ENCODE measurements around the gene LRCH3.
A peak's percentile ranks its signal among the peaks of the same experiment; 100 is the strongest.

Gene LRCH3

DNA sequence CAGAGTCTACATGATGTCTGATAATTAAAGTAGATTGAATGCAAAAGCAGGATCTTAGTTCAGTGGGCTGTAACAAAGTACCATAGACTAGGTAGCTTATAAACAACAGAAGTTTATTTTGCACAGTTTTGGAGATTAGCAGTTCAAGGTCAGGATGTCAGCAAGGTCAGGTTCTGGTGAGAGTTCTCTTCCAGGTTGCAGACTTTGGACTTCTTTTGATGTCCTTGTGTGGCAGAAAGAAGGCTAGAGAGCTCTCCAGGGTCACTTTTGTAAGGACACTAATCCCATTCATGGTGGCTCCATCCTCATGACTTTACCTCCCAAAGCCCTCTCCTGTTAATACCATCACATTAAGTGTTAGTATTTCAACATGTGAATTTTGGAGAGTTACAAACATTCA is 29.3 kb upstream of the LRCH3 start:
- Mint-ChIP-seq H3K27ac (no peak overlapping the region), H3K27me3 (no peaks in the 10 kb centered on the region), H3K36me3 (peaks cover 20 to 23% of the 10 kb centered on the region in 2 donors), H3K9me3 (no peaks in the 10 kb centered on the region), H3K4me1 (no peaks in the 10 kb centered on the region), H3K4me3 (no peak overlapping the region)
- no peak for ATAC-seq (replicated peaks)
- DNase-seq, result no peak

DNA sequence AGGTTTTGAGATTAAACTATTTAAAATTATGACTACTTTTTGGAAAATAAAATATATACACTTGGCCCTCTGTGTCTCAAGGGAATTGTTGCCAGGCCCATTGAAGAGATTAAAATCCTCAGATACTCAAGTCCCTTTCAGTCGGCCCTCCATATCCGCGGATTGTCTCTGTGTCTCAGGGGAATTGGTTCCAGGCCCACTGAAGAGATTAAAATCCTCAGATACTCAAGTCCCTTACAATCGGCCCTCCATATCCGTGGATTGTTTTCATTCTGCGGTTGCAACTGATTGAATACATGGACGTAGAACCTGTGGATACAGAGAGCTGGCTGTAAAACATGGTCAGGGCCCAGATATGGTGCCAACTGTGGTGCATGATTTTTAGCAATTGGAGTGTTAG is 15.7 kb upstream of the LRCH3 start:
- Mint-ChIP-seq H3K4me3 (no peak overlapping the region), H3K27ac (no peak overlapping the region), H3K36me3 (peaks cover 59 to 71% of the 10 kb centered on the region in 2 donors), H3K4me1 (peaks cover 0 to 2% of the 10 kb centered on the region in 2 donors), H3K9me3 (no peaks in the 10 kb centered on the region), H3K27me3 (no peaks in the 10 kb centered on the region)
- DNase-seq (no peak), ATAC-seq (replicated peaks) (no peak)

DNA sequence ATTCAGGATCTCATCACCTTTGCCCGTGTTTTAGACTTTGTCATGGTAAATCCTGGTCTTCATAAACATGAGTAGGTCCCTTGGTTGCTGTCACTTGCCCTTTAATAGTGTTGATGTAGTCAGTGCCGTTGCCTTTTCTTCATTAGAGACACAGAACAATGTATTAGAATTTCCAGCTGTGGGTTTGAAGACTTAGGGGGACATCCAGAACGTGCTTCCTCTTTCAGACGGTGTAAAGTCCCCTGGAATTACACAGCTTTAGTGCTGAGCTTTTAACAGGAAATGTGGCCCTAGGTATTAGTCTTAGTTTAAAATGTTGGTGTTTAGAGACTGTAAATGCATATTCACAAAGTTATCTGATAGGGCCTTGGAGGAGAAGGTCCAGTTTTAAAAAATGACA is 8.8 kb upstream of the LRCH3 start:
- Mint-ChIP-seq H3K4me3 (peak overlapping the region; percentile 33 to 57), H3K27me3 (no peaks in the 10 kb centered on the region)
- peak; percentile 90 to 93 for ATAC-seq (replicated peaks)

DNA sequence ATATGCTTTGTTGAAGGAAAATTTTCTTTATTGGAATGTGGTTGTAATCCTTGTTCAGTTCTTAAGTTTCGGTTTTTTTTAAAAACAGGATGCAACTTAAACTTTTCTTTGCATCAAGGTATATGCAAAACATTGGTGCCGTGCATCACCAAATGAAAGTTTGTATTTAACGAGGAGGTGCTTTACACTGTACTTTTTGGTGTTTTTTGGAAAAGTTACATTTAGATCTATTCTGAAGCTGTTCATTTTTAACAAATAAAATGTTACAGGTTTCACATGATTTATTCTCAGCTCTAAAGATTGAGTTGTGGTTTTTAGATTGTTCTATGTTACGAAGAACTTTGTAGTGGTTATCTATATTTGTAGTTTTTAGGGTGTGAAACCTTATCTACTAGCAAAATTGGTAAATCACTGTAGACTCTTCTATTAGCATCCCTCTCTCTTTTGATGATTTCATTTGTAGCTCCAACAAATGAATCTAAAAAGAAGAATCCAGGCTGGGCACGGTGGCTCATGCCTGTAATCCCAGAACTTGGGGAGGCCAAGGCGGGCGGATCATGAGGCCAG is 7.0 kb upstream of the LRCH3 start:
- H3K27ac Mint-ChIP-seq, result peak overlapping the region; percentile 98
- H3K4me3 Mint-ChIP-seq, result peak overlapping the region; percentile 58 to 75

More for the DNA sequence above, 8.8 kb upstream of the LRCH3 start:
- H3K27ac Mint-ChIP-seq, result peak overlapping the region; percentile 88
- H3K9me3 Mint-ChIP-seq, result no peaks in the 10 kb centered on the region
- DNase-seq, result peak; percentile 43
- H3K36me3 Mint-ChIP-seq, result peaks cover 43 to 60% of the 10 kb centered on the region in 2 donors
- peaks cover 22 to 36% of the 10 kb centered on the region in 2 donors for H3K4me1 Mint-ChIP-seq

DNA sequence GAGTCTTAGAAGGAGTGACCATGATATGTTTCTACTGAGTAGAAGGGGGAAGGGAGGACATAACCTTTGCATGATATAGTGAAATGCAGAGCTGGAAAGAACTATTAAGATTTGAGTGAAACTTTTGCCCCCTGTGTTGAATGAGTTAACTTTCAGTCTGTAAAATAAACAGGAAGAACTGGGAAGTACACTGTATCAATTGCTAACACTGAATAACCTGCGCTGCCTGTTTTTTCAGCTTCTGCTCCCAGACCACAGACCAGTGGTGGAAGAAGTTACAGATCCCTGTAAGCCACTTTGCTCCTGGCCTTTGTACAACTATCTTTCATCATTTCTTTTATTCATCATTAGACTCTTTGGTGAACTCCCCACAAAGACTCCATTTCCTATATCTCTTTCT is 3.6 kb upstream of the LRCH3 start:
- ATAC-seq (replicated peaks), result no peak
- peak overlapping the region in 1 of 2 donors; percentile 34 for H3K4me3 Mint-ChIP-seq
- H3K9me3 Mint-ChIP-seq, result no peaks in the 10 kb centered on the region
- H3K36me3 Mint-ChIP-seq, result peaks cover 19 to 45% of the 10 kb centered on the region in 2 donors
- H3K4me1 Mint-ChIP-seq, result peaks cover 26 to 56% of the 10 kb centered on the region in 2 donors
- H3K27me3 Mint-ChIP-seq, result no peaks in the 10 kb centered on the region
- no peak for DNase-seq
- peak overlapping the region; percentile 76 for H3K27ac Mint-ChIP-seq

More for the DNA sequence above, 7.0 kb upstream of the LRCH3 start:
- H3K9me3 Mint-ChIP-seq, result no peaks in the 10 kb centered on the region
- H3K4me1 Mint-ChIP-seq, result peaks cover 25 to 48% of the 10 kb centered on the region in 2 donors
- peak; percentile 55 to 56 for ATAC-seq (replicated peaks)
- H3K36me3 Mint-ChIP-seq, result peaks cover 32 to 58% of the 10 kb centered on the region in 2 donors
- no peaks in the 10 kb centered on the region for H3K27me3 Mint-ChIP-seq
- DNase-seq, result no peak

DNA sequence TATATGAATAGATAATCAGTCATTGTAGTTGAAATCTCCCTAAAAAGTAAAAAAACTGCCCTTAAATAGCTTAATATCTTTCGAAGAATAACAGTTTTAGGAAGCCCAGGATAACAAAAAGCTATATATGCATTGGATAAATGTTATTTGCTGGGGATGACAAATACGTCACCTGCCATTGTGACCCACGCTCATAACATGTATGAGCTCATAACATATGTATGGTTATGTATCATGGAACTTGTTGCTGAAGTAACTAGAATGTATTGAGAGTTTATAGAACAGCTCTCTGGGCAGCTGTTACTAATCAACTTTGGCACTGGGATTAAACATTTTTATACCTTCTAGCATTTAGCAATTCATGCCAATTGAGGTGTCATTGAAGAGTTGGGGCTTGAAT is 1.7 kb upstream of the LRCH3 start:
- H3K36me3 Mint-ChIP-seq, result peaks cover 11 to 44% of the 10 kb centered on the region in 2 donors
- peak overlapping the region in 1 of 2 donors; percentile 90 for H3K4me3 Mint-ChIP-seq
- ATAC-seq (replicated peaks) (no peak), DNase-seq (no peak)
- H3K9me3 Mint-ChIP-seq, result no peaks in the 10 kb centered on the region
- peak overlapping the region; percentile 98 for H3K27ac Mint-ChIP-seq
- H3K4me1 Mint-ChIP-seq, result peaks cover 23 to 57% of the 10 kb centered on the region in 2 donors
- no peaks in the 10 kb centered on the region for H3K27me3 Mint-ChIP-seq

DNA sequence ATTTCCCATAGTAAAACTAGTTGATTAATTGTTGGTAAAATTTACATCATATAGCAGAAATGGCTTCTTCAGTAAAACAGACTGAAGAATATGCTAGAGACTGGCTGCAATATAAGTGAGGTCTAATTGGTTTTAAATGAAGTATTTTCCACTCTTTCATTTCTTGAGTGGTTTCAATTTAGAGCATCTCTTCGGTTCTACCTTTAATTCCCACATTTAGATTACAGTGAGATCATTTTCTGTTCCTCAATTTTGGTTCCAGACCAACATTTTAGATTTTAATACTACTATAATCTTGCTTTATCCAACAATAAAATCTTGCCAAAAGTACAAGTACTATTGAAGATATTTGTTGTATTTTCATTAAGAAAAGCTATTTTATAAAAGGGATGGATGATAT is 1.0 kb upstream of the LRCH3 start:
- peaks cover 21 to 54% of the 10 kb centered on the region in 2 donors for H3K4me1 Mint-ChIP-seq
- H3K36me3 Mint-ChIP-seq, result peaks cover 7 to 37% of the 10 kb centered on the region in 2 donors
- H3K9me3 Mint-ChIP-seq, result no peaks in the 10 kb centered on the region
- H3K4me3 Mint-ChIP-seq, result peak overlapping the region; percentile 90 to 93
- DNase-seq (no peak), ATAC-seq (replicated peaks) (no peak)
- H3K27ac Mint-ChIP-seq, result peak overlapping the region; percentile 98
- no peaks in the 10 kb centered on the region for H3K27me3 Mint-ChIP-seq

DNA sequence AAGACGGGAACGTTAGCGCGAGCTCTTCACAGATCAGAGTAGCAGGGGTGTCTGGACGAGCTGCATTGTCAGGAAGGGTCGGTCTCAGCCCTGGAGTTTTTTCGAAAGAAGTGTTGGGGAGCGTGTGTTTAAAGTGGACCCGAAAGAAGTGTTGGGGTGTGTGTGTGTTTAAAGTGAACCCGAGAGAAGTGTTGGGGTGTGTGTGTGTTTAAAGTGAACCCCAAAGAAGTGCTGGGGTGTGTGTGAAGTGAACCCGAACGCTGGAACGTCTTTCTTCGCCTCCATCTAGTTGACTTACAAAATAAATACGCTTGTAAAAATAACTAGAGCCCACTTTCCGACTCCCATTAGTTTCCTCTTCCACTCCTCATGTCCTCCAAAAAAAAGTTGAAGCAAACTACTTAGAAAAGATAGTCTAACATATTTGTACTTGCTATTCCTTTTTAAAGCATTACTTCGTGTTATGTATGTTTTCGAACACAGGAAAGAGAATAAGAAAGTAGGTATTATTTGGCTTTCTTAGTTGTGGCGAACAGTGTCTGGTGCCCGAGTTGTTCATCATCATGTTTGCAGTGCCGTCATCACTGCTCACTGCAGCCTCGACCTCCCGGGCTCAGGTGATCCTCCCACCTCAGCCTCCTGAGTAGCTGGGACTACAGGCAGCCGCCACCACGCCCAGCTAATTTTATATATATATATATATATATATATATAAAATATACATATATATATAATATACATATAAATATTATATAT is 1.0 kb downstream of the LRCH3 start:
- DNase-seq, result no peak
- H3K4me1 Mint-ChIP-seq, result peaks cover 32 to 70% of the 10 kb centered on the region in 2 donors
- no peaks in the 10 kb centered on the region for H3K9me3 Mint-ChIP-seq
- ATAC-seq (replicated peaks), result peak; percentile 31 to 44
- peak overlapping the region; percentile 90 to 93 for H3K4me3 Mint-ChIP-seq
- peak overlapping the region; percentile 98 for H3K27ac Mint-ChIP-seq
- H3K27me3 Mint-ChIP-seq, result no peaks in the 10 kb centered on the region
- peaks cover 11 to 43% of the 10 kb centered on the region in 2 donors for H3K36me3 Mint-ChIP-seq

DNA sequence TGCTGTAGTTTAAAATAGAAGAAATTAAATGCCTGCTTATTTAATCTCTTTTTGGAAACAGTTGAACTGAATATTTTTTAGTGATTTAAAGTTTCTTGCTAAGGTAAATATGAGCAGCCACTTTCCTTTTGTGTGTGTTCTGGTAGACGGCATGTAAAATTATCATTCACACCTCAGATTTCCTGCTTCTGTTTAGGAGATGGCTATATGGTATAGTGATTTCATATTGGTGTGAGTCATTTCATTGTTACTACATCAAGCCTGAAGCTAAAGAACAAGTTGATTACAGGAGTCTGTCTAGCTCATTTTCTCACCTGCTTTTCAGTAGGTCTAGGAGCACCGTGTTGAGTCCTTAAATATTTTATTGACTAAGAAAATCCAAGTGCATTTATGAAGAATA is 2.2 kb downstream of the LRCH3 start:
- Mint-ChIP-seq H3K27ac (peak overlapping the region; percentile 88), H3K4me3 (peak overlapping the region; percentile 56 to 64), H3K9me3 (no peaks in the 10 kb centered on the region), H3K4me1 (peaks cover 33 to 73% of the 10 kb centered on the region in 2 donors), H3K36me3 (peaks cover 8 to 42% of the 10 kb centered on the region in 2 donors), H3K27me3 (no peaks in the 10 kb centered on the region)
- ATAC-seq (replicated peaks) (peak; percentile 30 to 36), DNase-seq (no peak)

DNA sequence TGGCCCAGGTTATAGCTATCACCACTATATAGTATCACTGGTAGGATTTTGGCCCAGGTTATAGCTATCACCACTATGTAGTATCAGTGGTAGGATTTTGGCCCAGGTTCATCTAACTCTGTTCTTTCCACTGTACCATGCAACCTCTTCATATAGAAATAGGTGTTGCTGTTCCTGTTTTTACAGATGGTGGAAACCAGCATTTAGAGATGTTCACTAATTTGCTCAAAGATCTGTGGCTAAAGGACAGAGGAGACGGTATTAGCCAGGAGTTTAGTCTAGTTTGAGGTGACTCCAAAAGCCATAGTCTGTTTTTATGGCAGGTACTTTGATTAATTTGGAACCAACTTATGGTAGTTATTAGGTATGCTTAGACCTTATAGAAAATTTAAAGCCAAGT is 3.1 kb downstream of the LRCH3 start:
- no peaks in the 10 kb centered on the region for H3K27me3 Mint-ChIP-seq
- H3K27ac Mint-ChIP-seq, result peak overlapping the region; percentile 59
- DNase-seq (no peak), ATAC-seq (replicated peaks) (peak; percentile 17 to 18)
- H3K4me1 Mint-ChIP-seq, result peaks cover 39 to 78% of the 10 kb centered on the region in 2 donors
- peak overlapping the region; percentile 41 to 62 for H3K4me3 Mint-ChIP-seq
- peaks cover 8 to 37% of the 10 kb centered on the region in 2 donors for H3K36me3 Mint-ChIP-seq
- no peaks in the 10 kb centered on the region for H3K9me3 Mint-ChIP-seq

DNA sequence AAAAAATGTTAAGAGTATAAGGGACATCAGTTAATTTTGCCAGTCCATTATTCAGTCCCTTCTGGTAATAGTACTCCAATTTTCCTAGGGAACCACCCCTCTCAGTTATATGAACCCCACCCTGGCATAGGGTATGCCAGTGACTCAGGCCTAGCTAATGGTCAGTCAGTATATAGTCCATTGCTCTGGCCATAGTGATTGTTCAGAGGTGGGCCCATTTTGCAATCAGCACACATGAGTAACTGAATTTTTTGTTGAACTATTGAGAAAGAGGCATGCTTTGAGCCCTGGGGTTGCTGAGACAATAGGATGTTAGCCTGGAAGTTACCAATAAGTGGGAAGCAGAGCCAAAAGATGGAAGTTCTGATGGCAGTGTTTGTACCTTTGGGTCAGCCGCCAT is 4.1 kb downstream of the LRCH3 start:
- ATAC-seq (replicated peaks), result no peak
- H3K4me1 Mint-ChIP-seq, result peaks cover 36 to 75% of the 10 kb centered on the region in 2 donors
- DNase-seq, result no peak
- no peak overlapping the region for H3K27ac Mint-ChIP-seq
- peaks cover 9 to 39% of the 10 kb centered on the region in 2 donors for H3K36me3 Mint-ChIP-seq
- no peak overlapping the region for H3K4me3 Mint-ChIP-seq
- no peaks in the 10 kb centered on the region for H3K9me3 Mint-ChIP-seq
- no peaks in the 10 kb centered on the region for H3K27me3 Mint-ChIP-seq

DNA sequence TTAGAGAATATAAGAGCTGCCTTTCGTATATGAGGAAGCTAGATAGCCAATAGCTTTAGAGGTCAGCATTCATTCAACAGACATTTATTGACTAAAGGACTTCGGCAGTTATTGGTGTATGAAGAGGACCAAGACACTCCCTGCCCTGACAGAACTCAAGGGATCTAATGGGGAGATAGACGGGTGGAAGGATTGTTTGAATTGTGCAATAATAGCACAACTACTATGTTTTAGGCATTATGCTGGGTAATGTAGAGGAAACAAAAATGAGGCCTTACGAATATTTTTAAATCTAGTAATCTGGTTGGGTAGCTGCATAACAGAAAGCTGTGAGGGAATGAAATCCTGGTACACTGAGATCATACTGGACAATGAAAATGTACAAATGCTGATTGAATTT is 5.0 kb downstream of the LRCH3 start:
- Mint-ChIP-seq H3K36me3 (peaks cover 10 to 47% of the 10 kb centered on the region in 2 donors), H3K9me3 (no peaks in the 10 kb centered on the region), H3K27me3 (no peaks in the 10 kb centered on the region), H3K27ac (peak overlapping the region; percentile 56), H3K4me1 (peaks cover 40 to 76% of the 10 kb centered on the region in 2 donors), H3K4me3 (peak overlapping the region in 1 of 2 donors; percentile 29)
- ATAC-seq (replicated peaks), result no peak
- DNase-seq, result no peak

DNA sequence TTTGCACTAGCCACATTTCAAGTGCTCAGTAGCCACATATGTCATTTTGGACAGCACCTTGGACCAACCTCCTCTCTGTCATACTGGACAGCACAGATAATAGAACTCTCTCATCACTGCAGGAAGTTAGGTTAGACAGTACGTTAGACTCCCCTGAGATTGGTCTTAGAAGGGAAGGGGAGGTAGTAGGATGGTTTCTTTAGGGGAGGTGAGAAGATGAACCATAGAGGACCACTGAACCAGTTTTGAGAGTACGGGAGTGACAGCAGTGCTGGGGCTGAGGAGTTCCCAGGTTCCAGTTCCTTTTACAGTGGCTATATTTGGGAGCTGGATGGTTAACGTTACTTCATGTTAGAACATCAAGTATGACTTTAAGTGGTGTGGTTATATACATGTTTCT is 7.8 kb downstream of the LRCH3 start:
- H3K4me1 Mint-ChIP-seq, result peaks cover 53 to 87% of the 10 kb centered on the region in 2 donors
- peak; percentile 80 to 82 for ATAC-seq (replicated peaks)
- H3K27me3 Mint-ChIP-seq, result no peaks in the 10 kb centered on the region
- peak overlapping the region; percentile 22 to 29 for H3K4me3 Mint-ChIP-seq
- peaks cover 6 to 46% of the 10 kb centered on the region in 2 donors for H3K36me3 Mint-ChIP-seq
- H3K9me3 Mint-ChIP-seq, result no peaks in the 10 kb centered on the region
- DNase-seq, result peak; percentile 13
- H3K27ac Mint-ChIP-seq, result peak overlapping the region; percentile 75

DNA sequence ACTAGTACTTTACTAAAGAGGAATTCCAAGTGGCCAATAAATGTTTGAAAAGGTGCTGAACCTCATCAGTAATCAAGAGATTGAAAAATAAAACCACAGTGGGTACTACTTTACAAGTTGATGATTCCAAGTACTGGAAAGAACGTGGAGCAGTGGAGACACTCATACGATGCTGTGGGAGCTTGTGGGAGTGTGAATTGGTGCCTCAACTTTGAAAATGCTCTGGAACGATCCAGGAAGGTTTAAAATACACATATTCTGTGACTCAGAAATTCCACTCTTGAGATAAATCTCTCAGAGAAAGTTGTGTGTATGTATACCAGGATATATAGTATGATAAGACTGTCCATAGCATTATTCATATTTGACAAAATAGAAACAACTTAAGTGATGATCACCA is 9.3 kb downstream of the LRCH3 start:
- Mint-ChIP-seq H3K27ac (peak overlapping the region; percentile 83), H3K27me3 (no peaks in the 10 kb centered on the region), H3K4me1 (peaks cover 43 to 82% of the 10 kb centered on the region in 2 donors), H3K9me3 (no peaks in the 10 kb centered on the region), H3K4me3 (no peak overlapping the region), H3K36me3 (peaks cover 6 to 44% of the 10 kb centered on the region in 2 donors)
- ATAC-seq (replicated peaks), result no peak
- no peak for DNase-seq

Data from stimulated activated naive B cell treated with anti-CD40 and anti-IgM and Interleukin-4, amounts not matched to agents 10 μg/mL and 1 μg/mL and 100 μg/mL, for 72 hours (primary cell).